HG03139 (cell line): ENCODE data around the gene NINJ1.
"Not testable (repeated sequence)": the region's sequence is repeated elsewhere in the genome, so short reads cannot be mapped to it uniquely, and the experiment has no call there.

Experiments
- ATAC-seq: cut with Tn5 transposase; IDR thresholded peaks from one replicate; pipeline ENCODE4 v1.9.1; 2021; ENCODE audit not compliant: unreplicated experiment

Gene NINJ1

GRCh38 chr9:93159601-93160471, 25.8 kb upstream of the NINJ1 start:
- peak; percentile 84 for ATAC-seq

GRCh38 chr9:93156475-93157008, 22.5 kb upstream of the NINJ1 start:
- ATAC-seq: no peak

- ATAC-seq: no peak
These were observed 21.8 kb upstream of the NINJ1 start for GRCh38 chr9:93155716-93156474.

- ATAC-seq: no peak
These were observed 20.3 kb upstream of the NINJ1 start for GRCh38 chr9:93154293-93154903.

GRCh38 chr9:93151097-93151784, 17.2 kb upstream of the NINJ1 start:
- no peak for ATAC-seq

- no peak for ATAC-seq
These were observed 15.3 kb upstream of the NINJ1 start for GRCh38 chr9:93149361-93149760.

GRCh38 chr9:93148721-93149120, 14.7 kb upstream of the NINJ1 start:
- ATAC-seq: no peak

- ATAC-seq: no peak
These were observed 13.6 kb upstream of the NINJ1 start for GRCh38 chr9:93147632-93148031.

- ATAC-seq: not testable (repeated sequence)
These were observed 12.6 kb upstream of the NINJ1 start for GRCh38 chr9:93146696-93147095.

GRCh38 chr9:93143830-93144530, 9.9 kb upstream of the NINJ1 start:
- ATAC-seq: no peak

- no peak for ATAC-seq
These were observed 7.9 kb upstream of the NINJ1 start for GRCh38 chr9:93141771-93142483.

- ATAC-seq: no peak
These were observed 5.5 kb upstream of the NINJ1 start for GRCh38 chr9:93139365-93140182.

- ATAC-seq: no peak
These were observed 4.2 kb upstream of the NINJ1 start for GRCh38 chr9:93138171-93138764.

GRCh38 chr9:93137362-93137761, 3.3 kb upstream of the NINJ1 start:
- ATAC-seq: no peak

- ATAC-seq: no peak
These were observed 2.0 kb upstream of the NINJ1 start for GRCh38 chr9:93136011-93136440.

GRCh38 chr9:93134740-93135444, 841 bp upstream of the NINJ1 start:
- ATAC-seq: no peak

GRCh38 chr9:93133681-93134014, 403 bp downstream of the NINJ1 start:
- peak; percentile 29 for ATAC-seq
